Thyroid gland (tissue), 4 donors: ENCODE data around the gene AHI1. TPM values are rescaled to one million over a fixed set of nuclear protein-coding genes. Genes with fewer than 3 reads are reported as not detected.

ENCODE experiments used
- DNase-seq, 2 donors: peaks; one replicate each; pipeline ENCODE4 v3.0.0-alpha.2; 2019
- H3K27ac ChIP-seq, 3 donors: fragments of 200-600 bp; sonication (generic); 1 replicate in 2 of 3; 2 replicates in 1 of 3; pipeline ENCODE4 v1.5.1; 2016 to 2019; ENCODE audit warnings: mild to moderate bottlenecking in 1 of 3, moderate library complexity in 1 of 3
- H3K27me3 ChIP-seq: fragments of 200-600 bp; sonication (generic); one replicate; pipeline ENCODE4 v1.5.1; 2019
- H3K36me3 ChIP-seq, 2 donors: fragments of 200-600 bp; sonication (generic); one replicate each; pipeline ENCODE4 v1.5.1; 2016 to 2019
- H3K4me1 ChIP-seq, 2 donors: fragments of 200-600 bp; sonication (generic); one replicate each; pipeline ENCODE4 v1.5.1; 2017 to 2019
- H3K4me3 ChIP-seq, 3 donors: fragments of 200-600 bp; sonication (generic); replicated peaks in 1 of 3; 1 replicate in 2 of 3; 2 replicates in 1 of 3; pipeline ENCODE4 v1.5.1; 2016; ENCODE audit warnings: mild to moderate bottlenecking in 1 of 3
- H3K9me3 ChIP-seq: fragments of 200-600 bp; sonication (generic); one replicate; pipeline ENCODE4 v1.5.1; 2017
- CTCF ChIP-seq, 6 experiments: fragments of 200-600 bp in 3 of 6; fragments of 450-650 bp in 3 of 6; sonication (generic) in 3 of 6; IDR thresholded peaks; one replicate each; pipeline ENCODE4 v1.5.1; 2016 to 2019; ENCODE audit warnings: antibody characterized with exemption in 6 of 6, mild to moderate bottlenecking in 2 of 6, inconsistent platforms in 1 of 6, moderate library complexity in 1 of 6
- POLR2A ChIP-seq, 2 donors: fragments of 450-650 bp; IDR thresholded peaks; one replicate each; pipeline ENCODE4 v1.6.1; 2017; ENCODE audit warnings: antibody characterized with exemption in 2 of 2, mild to moderate bottlenecking in 2 of 2, moderate library complexity in 1 of 2
- WGBS, 2 donors: methylation state at CpG; one replicate each; pipeline ENCODE4 v1.1.5; 2017; 5-methylcytosine and 5-hydroxymethylcytosine counted together
- intact Hi-C: fragments of 100-400 bp; cut with DNase I; formaldehyde crosslinking; loops from one replicate; pipeline ENCODE4 v1.15.1; 2023
- total RNA-seq, 4 donors: library from RNA; depleted of rRNA; stranded (reverse); fragments of >200 nt; gene quantifications; one replicate each; pipeline ENCODE4 v1.2.3, GENCODE V29; 2016

AHI1 gene
- total RNA-seq, 4 donors from 2014 or later = 25.5 to 53.3 (median 42.1) TPM

GRCh38 chr6:135358985-135359384, 138.6 kb downstream of the AHI1 start:
- H3K4me3 ChIP-seq = no peak overlapping the region
- intact Hi-C loops = no loop called here
- no peaks in the 10 kb centered on the region for H3K9me3 ChIP-seq
- no peaks in the 10 kb centered on the region for H3K4me1 ChIP-seq
- WGBS, 2 donors = 89 to 96% methylated on average over 2 of the region's 2 CpGs
- TF ChIP-seq CTCF (IDR thresholded peaks at IDR 0.05) = no peak
- no peak for DNase-seq
- no peaks in the 10 kb centered on the region for H3K27me3 ChIP-seq
- no peak overlapping the region for H3K27ac ChIP-seq
- no peaks in the 10 kb centered on the region for H3K36me3 ChIP-seq

- DNase-seq = no peak
- 98 to 100% methylated on average over 1 of the region's 1 CpG for WGBS, 2 donors
- no peak for TF ChIP-seq POLR2A (IDR thresholded peaks at IDR 0.05)
- no peak for TF ChIP-seq CTCF (IDR thresholded peaks at IDR 0.05)
- intact Hi-C loops = no loop called here
- no peaks in the 10 kb centered on the region for H3K36me3 ChIP-seq
- H3K4me1 ChIP-seq = no peaks in the 10 kb centered on the region
- H3K27me3 ChIP-seq = no peaks in the 10 kb centered on the region
- no peaks in the 10 kb centered on the region for H3K9me3 ChIP-seq
- H3K27ac ChIP-seq = no peak overlapping the region
- no peak overlapping the region for H3K4me3 ChIP-seq
Measured at GRCh38 chr6:135358251-135358821, 139.2 kb downstream of the AHI1 start.

DNA sequence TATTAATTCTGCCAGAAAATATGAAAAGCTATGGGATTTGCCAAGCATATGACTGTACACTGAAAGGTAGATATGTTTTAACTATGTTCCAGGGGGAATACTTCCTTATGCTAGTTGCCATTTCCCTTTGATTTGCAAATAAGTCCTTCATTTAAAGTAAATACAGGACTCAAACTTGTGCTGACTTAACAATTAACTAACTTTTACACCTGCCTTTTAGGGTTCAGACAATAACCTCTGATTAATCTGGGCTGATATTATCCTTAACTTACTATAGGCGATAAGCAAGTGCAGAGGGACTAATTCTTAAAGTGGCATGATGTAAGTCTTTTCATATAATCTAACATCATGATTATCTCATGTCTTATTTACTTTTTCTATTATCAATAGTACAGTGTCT, 143.1 kb downstream of the AHI1 start:
- no peaks in the 10 kb centered on the region for H3K27me3 ChIP-seq
- WGBS, 2 donors = 98 to 100% methylated on average over 1 of the region's 1 CpG
- H3K4me3 ChIP-seq = no peak overlapping the region
- TF ChIP-seq CTCF (IDR thresholded peaks at IDR 0.05) (no peak), POLR2A (IDR thresholded peaks at IDR 0.05) (no peak)
- intact Hi-C loops = no loop called here
- no peaks in the 10 kb centered on the region for H3K36me3 ChIP-seq
- no peak for DNase-seq
- no peaks in the 10 kb centered on the region for H3K4me1 ChIP-seq
- no peak overlapping the region for H3K27ac ChIP-seq
- H3K9me3 ChIP-seq = no peaks in the 10 kb centered on the region

GRCh38 chr6:135353113-135353512, 144.4 kb downstream of the AHI1 start:
- intact Hi-C loops = no loop called here
- TF ChIP-seq POLR2A (IDR thresholded peaks at IDR 0.05) = no peak
- TF ChIP-seq CTCF (IDR thresholded peaks at IDR 0.05) = no peak
- Histone ChIP-seq H3K4me1 (no peaks in the 10 kb centered on the region), H3K27me3 (no peaks in the 10 kb centered on the region), H3K27ac (no peak overlapping the region), H3K4me3 (no peak overlapping the region), H3K36me3 (no peaks in the 10 kb centered on the region), H3K9me3 (no peaks in the 10 kb centered on the region)
- WGBS, 2 donors = 97 to 98% methylated on average over 2 of the region's 2 CpGs
- DNase-seq = no peak

GRCh38 chr6:135351635-135352034, 145.9 kb downstream of the AHI1 start:
- intact Hi-C loops = no loop called here
- WGBS, 2 donors = 90 to 100% methylated on average over 1 of the region's 1 CpG
- H3K27ac ChIP-seq = no peak overlapping the region
- no peak overlapping the region for H3K4me3 ChIP-seq
- DNase-seq = no peak
- H3K36me3 ChIP-seq = no peaks in the 10 kb centered on the region
- TF ChIP-seq POLR2A (IDR thresholded peaks at IDR 0.05) (no peak), CTCF (IDR thresholded peaks at IDR 0.05) (no peak)
- H3K27me3 ChIP-seq = no peaks in the 10 kb centered on the region
- H3K4me1 ChIP-seq = no peaks in the 10 kb centered on the region
- H3K9me3 ChIP-seq = no peaks in the 10 kb centered on the region
